UCSD-AML1 (cell line): ENCODE measurements around the gene ASPN.

Experiments used
- DNase-seq: peaks from one replicate; lab custom pipeline; 2025; ENCODE audit not compliant: unreplicated experiment; lab: John Stamatoyannopoulos, UW

The ASPN gene

DNA sequence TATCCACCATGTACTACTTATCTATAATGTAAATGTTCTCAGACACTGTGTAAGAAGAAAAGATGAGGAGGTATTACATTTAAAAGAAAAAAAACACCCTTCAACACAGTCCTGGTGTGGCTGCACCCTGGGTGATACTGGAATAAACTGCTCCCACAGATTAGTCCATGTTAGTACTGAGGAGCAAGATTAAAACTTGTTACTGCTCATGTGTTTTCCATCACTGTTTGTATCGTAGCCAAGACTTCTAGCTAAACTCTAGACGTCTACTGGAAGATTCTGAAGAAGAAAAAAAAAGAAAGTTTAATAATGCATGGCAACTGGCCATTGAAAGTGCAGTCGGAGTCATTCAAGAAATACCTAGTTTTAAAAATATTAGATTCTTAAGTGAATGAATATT lies at the start of gene ASPN:
Gene ASPN (minus strand): TSS at position 178 of the 400 bp plus-strand sequence.
- no peak for DNase-seq

DNA sequence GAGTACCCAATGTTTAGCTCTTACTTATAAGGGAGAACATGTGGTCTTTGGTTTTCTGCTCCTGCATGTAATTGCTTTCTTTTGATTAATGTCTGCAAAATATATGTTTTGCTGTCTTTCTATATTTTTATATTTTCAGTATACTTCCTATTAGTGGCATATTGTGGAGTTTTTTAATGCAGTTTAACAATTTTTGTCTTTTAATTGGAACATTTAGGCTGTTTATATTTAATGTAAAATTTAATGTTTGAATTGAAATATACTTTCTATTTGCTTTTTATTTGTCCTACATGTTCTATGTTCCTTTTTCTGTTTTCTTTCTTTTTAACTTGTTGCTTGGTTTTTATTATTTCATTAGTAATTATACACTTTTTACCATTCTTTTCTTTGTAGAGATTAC lies 48.6 kb upstream of the ASPN start:
- no peak for DNase-seq

- no peak for DNase-seq
These were observed 46.8 kb upstream of the ASPN start for GRCh38 chr9:92529124-92529523.

DNA sequence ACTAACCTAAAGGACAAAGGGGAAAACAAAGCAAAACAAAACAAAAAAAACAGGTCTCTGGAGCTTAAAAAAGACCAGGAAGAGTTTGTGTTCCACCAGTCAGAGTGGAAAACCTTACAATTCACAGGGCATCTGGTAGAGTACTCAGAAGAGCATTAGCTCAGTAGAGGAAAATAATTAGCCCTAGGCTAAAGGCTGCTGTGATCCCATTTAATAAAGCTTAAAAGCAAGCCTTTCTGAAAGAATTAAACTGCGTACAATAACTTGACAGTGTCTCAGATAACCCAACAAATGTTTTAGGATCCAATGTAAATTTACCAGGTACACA lies 46.2 kb upstream of the ASPN start:
- no peak for DNase-seq

- no peak for DNase-seq
These were observed 45.7 kb upstream of the ASPN start for GRCh38 chr9:92527832-92528521.

DNA sequence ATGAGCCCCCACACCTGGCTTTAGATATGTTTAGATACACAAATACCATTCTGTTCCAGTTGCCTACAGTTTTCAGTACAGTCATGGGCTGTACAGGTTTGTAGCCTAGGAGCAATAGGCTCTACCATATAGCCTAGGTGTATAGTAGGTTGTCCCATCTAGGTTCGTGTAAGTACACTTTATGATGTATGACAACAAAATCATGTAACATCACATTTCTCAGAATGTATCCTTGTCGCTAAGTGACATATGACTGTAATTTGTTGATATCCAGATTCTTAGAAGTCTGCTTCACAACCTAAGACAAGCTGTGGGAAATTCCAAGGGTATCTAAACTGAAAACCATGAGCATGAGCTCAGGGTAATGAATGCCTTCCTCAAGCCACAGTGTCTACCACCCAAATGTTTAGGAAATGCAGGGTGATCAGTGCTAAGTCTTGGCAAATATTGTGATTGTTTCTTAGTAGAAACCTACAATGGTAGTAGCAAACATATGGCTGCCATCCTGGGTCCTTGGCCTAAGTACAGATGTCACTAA lies 45.1 kb upstream of the ASPN start:
- DNase-seq = no peak

GRCh38 chr9:92525306-92525705 lies 43.0 kb upstream of the ASPN start:
- no peak for DNase-seq

DNA sequence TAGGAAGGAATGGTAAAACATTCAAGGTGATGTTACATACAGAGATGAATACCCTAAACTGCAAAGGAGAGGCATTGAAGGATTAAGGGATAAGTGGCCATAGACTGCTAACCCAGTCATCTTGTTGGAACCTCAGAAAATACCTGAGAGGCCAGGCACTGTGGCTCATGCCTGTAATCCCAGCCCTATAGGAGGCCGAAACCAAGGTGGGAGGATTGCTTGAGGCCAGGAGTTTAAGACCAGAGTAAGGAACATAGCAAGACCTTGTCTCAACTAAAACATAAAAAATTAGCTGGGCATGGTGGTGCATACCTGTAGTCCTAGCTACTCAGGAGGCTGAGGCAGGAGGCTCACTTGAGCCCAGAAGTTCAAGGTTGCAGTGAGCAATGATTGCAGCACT lies 42.6 kb upstream of the ASPN start:
- DNase-seq = no peak

GRCh38 chr9:92522983-92523970 lies 41.0 kb upstream of the ASPN start:
- DNase-seq = no peak

DNA sequence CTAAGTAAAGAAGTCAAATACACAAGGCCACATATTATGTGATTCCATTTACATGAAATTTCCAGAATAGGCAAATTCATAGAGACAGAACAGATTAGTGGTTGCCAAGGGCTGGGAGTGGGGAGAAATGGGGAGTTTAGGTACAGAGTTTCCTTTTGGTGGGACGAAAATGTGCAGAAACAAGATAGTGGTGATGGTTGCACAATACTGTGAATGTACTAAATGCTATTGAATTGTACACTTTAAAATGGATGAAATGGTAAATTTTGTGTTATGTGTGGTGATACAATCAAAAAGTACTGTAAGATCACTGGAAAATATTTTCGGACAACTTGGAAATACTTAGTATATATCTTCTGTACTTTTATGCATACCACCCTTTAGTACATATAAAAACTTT lies 38.5 kb upstream of the ASPN start:
- DNase-seq = no peak

GRCh38 chr9:92518199-92518598 lies 35.9 kb upstream of the ASPN start:
- no peak for DNase-seq

DNA sequence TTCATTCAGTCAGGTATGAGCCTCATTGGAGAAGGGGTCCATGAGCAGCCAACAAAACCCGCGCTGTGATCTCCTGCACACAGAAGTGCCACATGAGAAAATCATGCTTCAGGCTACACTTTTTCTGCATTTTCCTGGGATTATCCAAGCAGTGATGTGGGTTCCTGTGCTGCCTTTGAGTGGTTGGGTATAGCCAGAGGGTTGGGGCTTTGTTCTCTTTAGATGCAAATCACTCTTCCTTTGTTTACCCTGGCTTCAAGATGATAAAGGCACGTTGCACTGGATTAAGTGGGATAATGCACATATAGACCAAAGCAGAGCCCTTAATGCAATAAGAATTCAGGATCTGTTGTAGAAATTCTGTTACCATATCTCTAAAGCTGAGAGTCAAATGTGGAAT lies 34.7 kb upstream of the ASPN start:
- DNase-seq = no peak

DNA sequence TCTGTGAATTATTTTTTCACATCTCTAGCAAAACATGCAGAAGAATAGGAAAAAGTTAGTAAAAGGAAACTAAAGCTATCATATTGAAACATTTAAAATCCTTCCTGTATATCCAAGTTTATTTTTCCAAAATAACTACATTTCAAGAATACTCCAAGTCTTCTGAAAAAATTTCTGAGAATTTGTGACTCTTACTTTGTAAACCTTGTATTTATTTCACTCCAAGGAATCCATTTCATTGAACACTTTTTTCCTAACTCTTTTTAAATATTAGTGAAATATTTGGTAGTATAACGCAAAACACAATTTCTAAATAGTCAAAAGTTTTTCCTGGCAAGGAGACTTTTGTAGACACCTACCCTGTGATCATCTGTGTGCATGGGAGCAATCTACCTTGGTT lies 34.2 kb upstream of the ASPN start:
- no peak for DNase-seq

DNA sequence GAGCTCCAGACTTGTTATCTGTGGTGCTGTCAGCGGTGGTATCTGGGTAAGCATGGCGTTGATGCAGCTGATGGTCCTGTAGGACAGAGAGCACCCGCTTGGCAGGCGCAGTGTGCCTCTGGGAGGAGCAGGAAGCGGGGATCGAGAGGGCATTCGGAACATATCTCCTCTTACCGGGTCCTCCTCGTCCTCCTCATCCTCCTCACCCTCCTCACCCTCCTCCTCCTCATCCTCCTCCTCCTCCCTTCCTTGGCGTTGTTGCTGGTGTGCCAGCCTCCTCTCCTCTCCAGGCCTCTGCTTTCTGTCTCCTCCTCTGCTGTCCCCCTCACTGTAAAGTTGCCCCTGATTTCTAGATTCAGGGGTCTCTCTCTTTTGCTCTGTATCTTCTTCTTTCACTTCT lies 32.3 kb upstream of the ASPN start:
- DNase-seq = no peak

- no peak for DNase-seq
These were observed 31.0 kb upstream of the ASPN start for GRCh38 chr9:92513349-92513748.

DNA sequence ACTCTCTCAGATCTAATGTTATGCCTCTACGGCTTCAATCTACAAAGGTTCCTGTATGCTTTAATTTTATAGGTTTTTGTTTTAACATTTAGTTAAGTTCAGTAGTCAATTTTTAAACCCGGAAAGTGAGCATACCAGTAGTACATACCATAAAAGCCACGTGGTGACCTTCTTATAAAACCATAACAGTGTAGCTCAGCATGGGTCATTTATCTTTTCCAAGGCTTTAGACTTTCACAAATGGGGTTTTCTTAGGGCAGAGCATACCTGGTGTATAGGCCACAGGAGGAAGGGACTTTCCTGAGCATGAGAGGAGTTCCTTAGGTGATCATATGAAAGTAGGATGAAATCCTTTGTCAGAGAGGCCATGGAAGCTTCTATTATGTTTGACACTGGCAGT lies 30.3 kb upstream of the ASPN start:
- DNase-seq = no peak

- no peak for DNase-seq
These were observed 28.4 kb upstream of the ASPN start for GRCh38 chr9:92510747-92511146.

DNA sequence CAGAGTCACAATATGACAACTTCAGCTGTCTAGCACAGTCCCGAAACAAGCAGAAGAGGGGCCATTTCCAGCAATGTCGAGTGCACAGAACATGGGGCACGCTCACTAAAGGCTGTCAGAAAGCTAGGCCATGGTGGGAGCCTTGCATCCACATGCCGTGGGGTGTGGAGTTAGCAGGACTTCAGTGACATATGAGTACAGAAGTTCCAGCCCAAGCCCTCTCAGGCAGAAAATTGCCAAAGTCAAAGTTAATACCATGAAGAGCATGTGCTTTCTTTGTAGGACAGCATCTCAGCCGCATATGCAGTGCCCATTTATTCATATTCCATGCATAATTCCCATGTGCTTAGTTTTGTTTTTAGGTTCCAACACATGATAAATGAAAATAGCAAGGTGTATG lies 26.7 kb upstream of the ASPN start:
- no peak for DNase-seq

DNA sequence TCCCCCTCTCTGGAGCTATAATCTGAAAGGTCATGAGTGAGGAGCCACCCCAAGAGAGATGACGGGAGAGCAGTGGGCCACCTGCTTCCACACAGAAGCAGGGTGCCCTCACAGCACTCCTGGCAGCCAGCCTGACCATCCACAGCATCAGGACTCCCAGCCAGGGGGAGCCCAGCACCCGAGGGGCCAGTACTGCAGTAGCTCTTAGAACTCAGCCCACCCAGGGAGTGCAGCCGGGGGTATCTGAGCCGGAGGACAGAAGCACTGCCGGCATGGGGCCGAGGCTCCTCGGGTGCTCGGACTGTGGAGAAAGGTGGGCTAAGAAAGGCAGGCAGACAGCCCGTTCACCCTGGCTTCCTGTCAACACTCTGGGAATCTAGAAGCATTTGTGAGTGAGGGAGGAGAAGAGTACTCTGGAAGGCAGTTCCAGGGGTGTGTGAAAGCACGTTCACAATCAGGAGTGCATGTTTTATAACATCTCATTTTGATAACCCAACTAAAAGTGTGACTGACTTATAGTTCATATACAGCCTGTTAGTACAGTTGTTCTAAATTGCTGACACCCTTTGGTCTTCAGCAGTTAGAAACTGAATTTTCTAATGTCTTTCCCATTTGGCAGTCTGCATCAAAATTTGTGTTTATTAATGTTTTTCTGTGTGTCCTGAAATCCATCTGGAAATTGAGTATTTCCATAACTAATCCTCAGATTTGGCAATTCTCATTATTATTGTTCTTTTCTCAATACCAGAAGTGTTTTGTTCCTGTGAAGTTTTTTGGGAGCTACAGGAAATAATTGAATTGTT lies 25.9 kb upstream of the ASPN start:
- no peak for DNase-seq

DNA sequence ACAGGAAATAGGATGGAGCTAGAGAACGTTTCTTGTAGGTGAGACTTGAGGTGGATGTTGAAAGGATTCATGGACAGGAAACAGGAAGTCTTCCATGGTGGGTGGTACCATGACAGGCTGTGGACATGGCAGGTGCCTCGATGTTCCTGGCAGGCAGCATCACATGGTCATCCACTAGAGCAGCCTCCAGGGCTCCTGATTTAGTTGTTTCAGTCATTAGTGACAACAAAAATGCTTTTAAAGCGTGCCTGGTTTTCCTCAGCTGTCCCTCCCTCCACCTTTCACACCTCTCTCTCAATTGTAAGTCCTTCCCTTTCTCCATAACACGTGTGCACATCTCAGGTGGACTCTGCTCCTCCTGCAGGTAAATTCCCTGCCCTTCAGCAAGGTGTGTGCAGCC lies 25.2 kb upstream of the ASPN start:
- DNase-seq = no peak

GRCh38 chr9:92507005-92507404 lies 24.7 kb upstream of the ASPN start:
- DNase-seq = no peak
